Omental fat pad (tissue), 4 donors: ENCODE results near the gene RIOK3. TPM values are rescaled to one million over a fixed set of nuclear protein-coding genes. Genes with fewer than 3 reads are reported as not detected.

Source experiments
- ATAC-seq: fragments of 150-250 bp; one replicate; pipeline ENCODE4 v1.9.1; 2016; ENCODE audit warnings: mild to moderate bottlenecking, moderate library complexity; ENCODE audit not compliant: low FRiP score
- DNase-seq: peaks from one replicate; pipeline ENCODE4 v3.0.0-alpha.2; 2019; ENCODE audit warnings: low spot score
- total RNA-seq, 4 donors: library from RNA; depleted of rRNA; stranded (reverse); fragments of >200 nt; gene quantifications; one replicate each; pipeline ENCODE4 v1.1.0, GENCODE V29; 2016
- TF ChIP-seq, protein P1 (sequence below), 3 donors: fragments of 450-650 bp; IDR thresholded peaks; one replicate each; pipeline ENCODE4 v1.5.1; 2016 to 2017; ENCODE audit warnings: antibody characterized with exemption in 3 of 3, mild to moderate bottlenecking in 3 of 3, moderate library complexity in 2 of 3

Gene RIOK3
- total RNA-seq, 4 donors from 2014 or later: 45.3 to 88.1 (median 65.3) TPM

DNA sequence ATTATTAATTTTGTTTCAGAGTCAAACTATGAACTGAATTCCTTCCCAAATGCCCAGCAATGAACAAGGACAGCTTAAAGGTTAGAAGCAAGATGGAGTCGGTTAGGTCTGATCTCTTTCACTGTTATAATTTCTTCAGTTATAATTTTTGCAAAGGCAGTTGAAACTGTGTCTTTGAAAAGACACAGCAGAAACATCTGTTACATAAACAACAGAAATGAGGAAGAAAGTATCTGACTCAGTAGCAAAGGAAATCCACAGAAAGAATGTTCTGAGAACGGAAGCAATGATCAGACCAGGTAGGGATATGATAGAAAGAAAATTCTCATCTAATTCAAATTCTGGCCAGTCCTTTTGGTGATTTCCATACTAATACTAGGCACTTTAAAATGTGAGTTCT, 45.0 kb downstream of the RIOK3 start:
- TF ChIP-seq, protein P1, sequence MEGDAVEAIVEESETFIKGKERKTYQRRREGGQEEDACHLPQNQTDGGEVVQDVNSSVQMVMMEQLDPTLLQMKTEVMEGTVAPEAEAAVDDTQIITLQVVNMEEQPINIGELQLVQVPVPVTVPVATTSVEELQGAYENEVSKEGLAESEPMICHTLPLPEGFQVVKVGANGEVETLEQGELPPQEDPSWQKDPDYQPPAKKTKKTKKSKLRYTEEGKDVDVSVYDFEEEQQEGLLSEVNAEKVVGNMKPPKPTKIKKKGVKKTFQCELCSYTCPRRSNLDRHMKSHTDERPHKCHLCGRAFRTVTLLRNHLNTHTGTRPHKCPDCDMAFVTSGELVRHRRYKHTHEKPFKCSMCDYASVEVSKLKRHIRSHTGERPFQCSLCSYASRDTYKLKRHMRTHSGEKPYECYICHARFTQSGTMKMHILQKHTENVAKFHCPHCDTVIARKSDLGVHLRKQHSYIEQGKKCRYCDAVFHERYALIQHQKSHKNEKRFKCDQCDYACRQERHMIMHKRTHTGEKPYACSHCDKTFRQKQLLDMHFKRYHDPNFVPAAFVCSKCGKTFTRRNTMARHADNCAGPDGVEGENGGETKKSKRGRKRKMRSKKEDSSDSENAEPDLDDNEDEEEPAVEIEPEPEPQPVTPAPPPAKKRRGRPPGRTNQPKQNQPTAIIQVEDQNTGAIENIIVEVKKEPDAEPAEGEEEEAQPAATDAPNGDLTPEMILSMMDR (IDR thresholded peaks at IDR 0.05): no peak
- ATAC-seq: no peak
- DNase-seq: no peak

DNA sequence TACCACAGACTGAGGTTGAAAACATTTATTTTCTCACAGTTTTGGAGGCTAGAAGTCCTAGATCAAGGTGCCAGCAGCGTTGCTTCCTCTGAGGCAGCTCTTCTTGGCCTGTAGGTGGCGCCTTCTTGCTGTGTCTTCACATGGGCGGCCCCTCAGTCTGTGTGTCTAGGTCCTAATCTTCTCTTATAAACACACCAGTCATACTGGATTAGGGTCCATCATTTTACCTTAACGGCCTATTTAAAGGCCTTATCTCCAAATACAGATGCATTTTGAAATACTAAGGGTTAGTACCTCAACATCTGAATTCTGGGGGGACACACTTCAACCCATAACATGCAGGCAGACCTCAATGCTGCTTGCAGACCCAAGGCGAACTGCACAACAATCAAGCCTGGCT, 45.8 kb downstream of the RIOK3 start:
- peak; percentile 37 for DNase-seq
- ATAC-seq: no peak
- TF ChIP-seq, protein P1 (IDR thresholded peaks at IDR 0.05): peak in 1 of 3 donors; percentile 13

DNA sequence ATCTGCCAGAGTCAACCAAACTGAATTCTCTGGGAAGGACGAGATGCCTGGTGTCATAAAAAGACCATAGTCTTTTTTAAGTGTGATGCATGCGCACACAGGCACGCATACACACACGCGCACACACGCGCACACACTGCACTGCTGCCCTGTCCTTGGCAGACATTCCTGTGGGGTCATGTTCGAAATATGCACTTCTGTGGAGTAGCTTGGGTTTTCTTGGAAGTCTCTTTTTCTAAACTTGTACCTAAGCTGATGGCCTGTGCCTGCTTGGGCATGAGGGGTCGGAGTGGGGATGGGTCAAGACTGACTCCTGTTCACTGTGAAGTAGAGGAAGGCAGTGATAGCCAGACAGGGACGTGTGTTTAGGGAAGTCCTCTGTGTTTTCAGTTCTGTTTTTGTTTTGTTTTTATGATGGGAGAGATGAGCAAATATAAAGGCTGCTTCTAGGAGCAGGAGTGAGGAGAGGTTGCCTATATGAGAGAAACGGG, 46.2 kb downstream of the RIOK3 start:
- TF ChIP-seq, protein P1 (IDR thresholded peaks at IDR 0.05): no peak
- DNase-seq: no peak
- ATAC-seq: no peak

- ATAC-seq: no peak
- DNase-seq: no peak
- TF ChIP-seq, protein P1 (IDR thresholded peaks at IDR 0.05): no peak
Observed at GRCh38 chr18:23501626-23502025, 48.5 kb downstream of the RIOK3 start.

DNA sequence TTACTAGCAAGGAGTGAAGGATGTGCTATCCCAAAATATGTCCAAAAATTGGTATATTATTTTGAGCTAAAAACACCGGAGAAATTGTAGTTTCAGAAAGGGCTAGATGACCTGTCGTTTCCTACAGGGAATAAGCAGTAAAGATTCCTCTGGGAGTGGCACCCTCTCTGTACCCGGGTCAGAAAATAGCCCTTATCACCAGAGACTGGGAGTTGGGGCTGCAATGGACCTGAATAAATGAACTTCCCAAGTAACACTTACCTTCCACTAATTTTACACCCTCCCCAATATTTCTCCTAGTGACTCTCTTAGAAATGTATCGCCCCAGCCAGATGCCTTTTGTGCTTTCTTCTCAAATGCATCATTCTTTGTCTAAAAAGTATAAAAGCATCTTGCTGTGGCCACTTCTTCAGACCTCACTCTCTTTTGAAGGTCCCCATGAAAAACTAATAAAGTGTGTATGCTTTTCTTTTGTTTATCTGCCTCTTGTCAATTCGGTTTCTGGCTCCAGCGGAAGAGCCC, 49.5 kb downstream of the RIOK3 start:
- DNase-seq: no peak
- TF ChIP-seq, protein P1 (IDR thresholded peaks at IDR 0.05): no peak
- no peak for ATAC-seq

DNA sequence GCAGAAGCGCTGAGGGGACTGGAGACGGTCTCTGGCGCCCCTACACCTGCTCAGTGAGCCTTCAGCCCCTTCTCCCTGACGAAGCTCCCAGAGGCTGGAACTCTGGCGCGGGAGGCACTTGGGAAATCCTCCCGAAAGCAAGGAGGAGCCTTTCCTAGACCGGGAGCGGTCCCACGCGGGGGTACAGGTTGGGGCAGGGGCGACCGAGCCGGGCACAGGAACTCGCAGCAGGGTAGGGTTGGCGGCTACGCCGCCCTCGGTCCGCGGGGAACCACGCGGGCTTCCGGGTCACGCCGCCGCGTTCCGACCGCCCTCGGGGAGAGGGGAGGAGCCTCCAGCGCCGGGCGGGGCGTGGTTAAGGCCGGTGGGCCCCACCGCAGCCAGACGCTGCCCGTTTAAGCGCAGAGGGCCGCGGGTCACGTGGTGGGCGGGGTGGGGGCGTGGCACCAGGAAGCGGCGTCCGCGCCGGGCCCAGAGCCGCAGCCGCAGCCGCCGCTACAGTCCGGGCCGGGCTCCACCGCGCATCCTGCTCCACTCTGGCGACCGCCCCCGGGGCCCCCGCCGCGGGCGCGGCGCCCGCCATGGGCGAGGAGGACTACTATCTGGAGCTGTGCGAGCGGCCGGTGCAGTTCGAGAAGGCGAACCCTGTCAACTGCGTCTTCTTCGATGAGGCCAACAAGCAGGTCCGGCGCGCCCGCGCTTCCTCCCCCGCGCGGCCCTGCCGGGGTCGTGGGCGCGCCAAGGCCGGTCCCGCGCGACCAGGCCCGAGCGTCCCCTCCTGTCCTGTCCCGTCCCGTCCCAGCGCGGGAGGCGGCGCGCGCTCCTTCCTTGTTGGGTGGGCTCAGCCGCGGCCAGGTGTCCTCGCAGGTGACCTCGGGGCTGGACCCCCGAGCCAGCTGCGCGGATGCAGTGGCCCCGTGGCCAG, 50.2 kb downstream of the RIOK3 start, which contains the start of gene RMC1:
TSS of gene RMC1 (plus strand) at position 474 of the 925 bp plus-strand sequence. CDS start at position 582, 108 bp downstream.
- DNase-seq: peak; percentile 91
- TF ChIP-seq, protein P1 (IDR thresholded peaks at IDR 0.05): no peak

More for the DNA sequence above, 50.2 kb downstream of the RIOK3 start, which contains the start of gene RMC1:
- peak; percentile 99 for ATAC-seq
